SU-DHL-6 (cell line): ENCODE measurements around the gene CCDC152.

Experiments used
- H2AFZ ChIP-seq: fragments of 200-600 bp; sonication (generic); 2 replicates; pipeline ENCODE4 v1.6.1; 2014; ENCODE audit warnings: low read depth, mild to moderate bottlenecking, moderate library complexity, mixed read lengths, antibody characterized with exemption, low read length; ENCODE audit not compliant: severe bottlenecking
- H3F3A ChIP-seq: fragments of 200-600 bp; shearing (Covaris generic); 2 replicates; pipeline ENCODE4 v1.6.0; 2016; ENCODE audit warnings: antibody characterized with exemption, mild to moderate bottlenecking; ENCODE audit not compliant: insufficient read depth
- H3K27ac ChIP-seq: fragments of 200-600 bp; sonication (generic); 2 replicates; pipeline ENCODE4 v1.5.1; 2016; ENCODE audit warnings: low read depth, mild to moderate bottlenecking, low read length, moderate library complexity, mixed read lengths
- H3K27me3 ChIP-seq: fragments of 200-600 bp; sonication (generic), shearing (Covaris generic); 2 replicates; pipeline ENCODE4 v1.6.0; 2014; ENCODE audit warnings: mild to moderate bottlenecking, low read length
- H3K36me3 ChIP-seq: fragments of 200-600 bp; sonication (generic); 2 replicates; pipeline ENCODE4 v1.6.1; 2014; ENCODE audit warnings: mild to moderate bottlenecking, low read length, mixed read lengths
- H3K4me2 ChIP-seq: fragments of 300-600, 200-600 bp; shearing (Covaris generic), sonication (generic); 2 replicates; pipeline ENCODE4 v1.6.0; 2014; ENCODE audit warnings: low read length, low read depth, mild to moderate bottlenecking; ENCODE audit not compliant: poor library complexity, severe bottlenecking
- H3K4me3 ChIP-seq: fragments of 200-600 bp; sonication (generic); 2 replicates; pipeline ENCODE4 v1.5.1; 2014; ENCODE audit warnings: antibody characterized with exemption, low read length, mild to moderate bottlenecking, mixed read lengths; ENCODE audit not compliant: insufficient read depth, poor library complexity, severe bottlenecking
- H3K79me2 ChIP-seq: fragments of 200-600 bp; sonication (generic); 2 replicates; pipeline ENCODE4 v1.6.1; 2014; ENCODE audit warnings: mild to moderate bottlenecking, low read length, moderate library complexity; ENCODE audit not compliant: insufficient read depth
- H3K9ac ChIP-seq: fragments of 200-600 bp; sonication (generic); 2 replicates; pipeline ENCODE4 v1.7.0; 2014; ENCODE audit warnings: mild to moderate bottlenecking, low read length
- H3K9me2 ChIP-seq: fragments of 200-600 bp; sonication (generic); replicated peaks from 2 replicates; pipeline ENCODE4 v1.6.1; 2014; ENCODE audit warnings: low read length; ENCODE audit not compliant: insufficient read depth
- H3K9me3 ChIP-seq: fragments of 200-600 bp; sonication (generic); 2 replicates; pipeline ENCODE4 v1.6.1; 2014; ENCODE audit warnings: low read length, mixed read lengths; ENCODE audit not compliant: insufficient read depth
- H4K20me1 ChIP-seq: fragments of 200-600 bp; sonication (generic); 2 replicates; pipeline ENCODE4 v1.6.1; 2014; ENCODE audit warnings: low read depth, mild to moderate bottlenecking, antibody characterized with exemption, low read length, moderate library complexity, mixed read lengths
- CTCF ChIP-seq: fragments of 200-600 bp; sonication (generic); IDR thresholded peaks from one replicate; pipeline ENCODE4 v1.5.1; 2017; ENCODE audit warnings: antibody characterized with exemption, mild to moderate bottlenecking, low read length, moderate library complexity; ENCODE audit not compliant: insufficient read depth, poor library complexity, severe bottlenecking
- EZH2phosphoT487 ChIP-seq: fragments of 200-600 bp; sonication (generic), shearing (Covaris generic); conservative IDR thresholded peaks from 2 replicates; pipeline ENCODE4 v1.6.1; 2018; ENCODE audit warnings: mild to moderate bottlenecking, antibody characterized with exemption, low read length, moderate library complexity, mixed read lengths

Gene CCDC152

GRCh38 chr5:42759456-42759855, 2.8 kb downstream of the CCDC152 start:
- Histone ChIP-seq H4K20me1 (no peaks in the 10 kb centered on the region), H2AFZ (no peak overlapping the region), H3K9me3 (no peaks in the 10 kb centered on the region), H3K36me3 (no peaks in the 10 kb centered on the region), H3K4me2 (no peak overlapping the region), H3K4me3 (no peak overlapping the region), H3K9ac (no peak overlapping the region), H3K9me2 (no peaks in the 10 kb centered on the region), H3K79me2 (no peaks in the 10 kb centered on the region), H3K27me3 (no peaks in the 10 kb centered on the region), H3F3A (no peaks in the 10 kb centered on the region), H3K27ac (no peak overlapping the region)
- TF ChIP-seq CTCF (no peak), EZH2phosphoT487 (no peak)

GRCh38 chr5:42760426-42760825, 3.8 kb downstream of the CCDC152 start:
- no peak overlapping the region for H3K27ac ChIP-seq
- no peaks in the 10 kb centered on the region for H3F3A ChIP-seq
- no peak overlapping the region for H3K9ac ChIP-seq
- H3K4me2 ChIP-seq: no peak overlapping the region
- no peaks in the 10 kb centered on the region for H3K27me3 ChIP-seq
- no peak overlapping the region for H2AFZ ChIP-seq
- TF ChIP-seq CTCF (no peak), EZH2phosphoT487 (no peak)
- no peaks in the 10 kb centered on the region for H3K9me2 ChIP-seq
- no peaks in the 10 kb centered on the region for H3K36me3 ChIP-seq
- H3K9me3 ChIP-seq: no peaks in the 10 kb centered on the region
- H3K79me2 ChIP-seq: no peaks in the 10 kb centered on the region
- H3K4me3 ChIP-seq: no peak overlapping the region
- no peaks in the 10 kb centered on the region for H4K20me1 ChIP-seq

GRCh38 chr5:42761791-42762190, 5.2 kb downstream of the CCDC152 start:
- TF ChIP-seq EZH2phosphoT487 (no peak), CTCF (no peak)

More at GRCh38 chr5:42761791-42762190, 5.2 kb downstream of the CCDC152 start:
- Histone ChIP-seq H3K4me3 (no peak overlapping the region), H3K79me2 (no peaks in the 10 kb centered on the region), H4K20me1 (no peaks in the 10 kb centered on the region), H3K9me3 (no peaks in the 10 kb centered on the region), H3K27me3 (no peaks in the 10 kb centered on the region), H3K9me2 (no peaks in the 10 kb centered on the region), H2AFZ (no peak overlapping the region), H3K4me2 (no peak overlapping the region), H3K27ac (no peak overlapping the region), H3K9ac (no peak overlapping the region), H3F3A (no peaks in the 10 kb centered on the region), H3K36me3 (no peaks in the 10 kb centered on the region)
